Esophagus muscularis mucosa (tissue), 3 donors: ENCODE results near the gene FAT2.

ENCODE experiments used
- POLR2A ChIP-seq: fragments of 450-650 bp; IDR thresholded peaks from one replicate; pipeline ENCODE4 v1.6.1; 2017; ENCODE audit warnings: antibody characterized with exemption, moderate library complexity, mild to moderate bottlenecking, low read depth
- POLR2AphosphoS5 ChIP-seq, 2 donors: sonication (generic); formaldehyde crosslinking; IDR thresholded peaks; one replicate each; pipeline ENCODE4 v1.6.1; 2017; ENCODE audit warnings: antibody characterized with exemption in 2 of 2
- TF ChIP-seq, protein P1 (sequence below), 3 experiments: fragments of 200-600 bp in 2 of 3; fragments of 450-650 bp in 1 of 3; sonication (generic) in 2 of 3; IDR thresholded peaks; one replicate each; pipeline ENCODE4 v1.5.1; 2017 to 2019; ENCODE audit warnings: antibody characterized with exemption in 3 of 3, mild to moderate bottlenecking in 2 of 3, moderate library complexity in 1 of 3

DNA sequence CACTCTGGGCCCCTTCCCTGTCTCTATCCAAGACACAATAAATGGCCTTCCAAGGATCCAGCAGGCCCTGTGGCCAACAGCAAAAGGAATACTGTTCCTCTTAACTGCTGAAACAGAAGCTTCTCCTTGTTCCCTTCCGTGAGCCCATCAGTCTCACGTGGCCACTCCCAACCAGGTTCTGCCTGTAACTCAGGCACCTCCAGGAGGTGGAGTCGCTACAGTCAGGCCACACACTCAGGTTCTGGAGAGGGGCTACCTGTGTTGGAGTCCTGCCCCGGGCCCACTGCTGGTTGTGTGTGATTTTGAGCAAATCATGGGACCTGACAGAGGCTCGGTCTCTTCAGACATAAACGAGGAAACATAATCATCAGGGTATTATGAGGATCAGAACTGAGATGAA, 10.3 kb downstream of the FAT2 start:
- TF ChIP-seq, protein P1, sequence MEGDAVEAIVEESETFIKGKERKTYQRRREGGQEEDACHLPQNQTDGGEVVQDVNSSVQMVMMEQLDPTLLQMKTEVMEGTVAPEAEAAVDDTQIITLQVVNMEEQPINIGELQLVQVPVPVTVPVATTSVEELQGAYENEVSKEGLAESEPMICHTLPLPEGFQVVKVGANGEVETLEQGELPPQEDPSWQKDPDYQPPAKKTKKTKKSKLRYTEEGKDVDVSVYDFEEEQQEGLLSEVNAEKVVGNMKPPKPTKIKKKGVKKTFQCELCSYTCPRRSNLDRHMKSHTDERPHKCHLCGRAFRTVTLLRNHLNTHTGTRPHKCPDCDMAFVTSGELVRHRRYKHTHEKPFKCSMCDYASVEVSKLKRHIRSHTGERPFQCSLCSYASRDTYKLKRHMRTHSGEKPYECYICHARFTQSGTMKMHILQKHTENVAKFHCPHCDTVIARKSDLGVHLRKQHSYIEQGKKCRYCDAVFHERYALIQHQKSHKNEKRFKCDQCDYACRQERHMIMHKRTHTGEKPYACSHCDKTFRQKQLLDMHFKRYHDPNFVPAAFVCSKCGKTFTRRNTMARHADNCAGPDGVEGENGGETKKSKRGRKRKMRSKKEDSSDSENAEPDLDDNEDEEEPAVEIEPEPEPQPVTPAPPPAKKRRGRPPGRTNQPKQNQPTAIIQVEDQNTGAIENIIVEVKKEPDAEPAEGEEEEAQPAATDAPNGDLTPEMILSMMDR (IDR thresholded peaks at IDR 0.05) = no peak
- TF ChIP-seq POLR2A (no peak), POLR2AphosphoS5 (IDR thresholded peaks at IDR 0.05) (no peak)
